A673 (cell line): ENCODE measurements around the gene AGPAT3. TPM values are rescaled to one million over a fixed set of nuclear protein-coding genes. Genes with fewer than 3 reads are reported as not detected.

Experiments used
- BruUV-seq: library from RNA; stranded (reverse); fragments of 400-500 nt; replicated peaks from 2 replicates; lab custom pipeline; 2021; lab: Mats Ljungman, UMichigan
- CTCF ChIA-PET: fragments of 300-600 bp; sonication (Branson Sonifier 250); formaldehyde crosslinking; loops from one replicate; lab custom pipeline; 2022; ENCODE audit warnings: antibody characterized with exemption; lab: Charles Lee
- POLR2A ChIA-PET: fragments of 300-600 bp; sonication (Branson Sonifier 250); formaldehyde crosslinking; loops from one replicate; lab custom pipeline; 2022; ENCODE audit warnings: antibody characterized with exemption; ENCODE audit not compliant: low non-redundant PET; lab: Charles Lee
- DNase-seq: peaks from one replicate; pipeline ENCODE4 v3.0.0-alpha.2; 2015; ENCODE audit warnings: low spot score
- H3K27ac ChIP-seq: fragments of 200-600 bp; sonication (generic); 2 replicates; pipeline ENCODE4 v1.5.1; 2016; ENCODE audit warnings: mixed run types, low read depth, mild to moderate bottlenecking, mixed read lengths, antibody characterized with exemption, low read length; ENCODE audit not compliant: poor library complexity, severe bottlenecking
- H3K27me3 ChIP-seq: fragments of 200-600 bp; sonication (generic); replicated peaks from 2 replicates; pipeline ENCODE4 v1.6.1; 2017; ENCODE audit warnings: mixed run types, low read depth, mild to moderate bottlenecking, mixed read lengths, antibody characterized with exemption, low read length; ENCODE audit not compliant: insufficient read depth, poor library complexity
- H3K36me3 ChIP-seq: fragments of 200-600 bp; sonication (generic); 2 replicates; pipeline ENCODE4 v1.6.1; 2016; ENCODE audit warnings: mixed run types, mild to moderate bottlenecking, mixed read lengths, antibody characterized with exemption, low read length; ENCODE audit not compliant: insufficient read depth, poor library complexity, severe bottlenecking
- H3K4me1 ChIP-seq: fragments of 200-600 bp; sonication (generic); 2 replicates; pipeline ENCODE4 v1.6.1; 2017; ENCODE audit warnings: mixed run types, mild to moderate bottlenecking, mixed read lengths, antibody characterized with exemption, low read length; ENCODE audit not compliant: insufficient read depth, poor library complexity, severe bottlenecking
- H3K4me3 ChIP-seq: fragments of 200-600 bp; sonication (generic); 2 replicates; pipeline ENCODE4 v1.5.1; 2016; ENCODE audit warnings: low read depth, mixed run types, mild to moderate bottlenecking, mixed read lengths, low read length; ENCODE audit not compliant: poor library complexity, severe bottlenecking
- H3K9me3 ChIP-seq: fragments of 200-600 bp; sonication (generic); 2 replicates; pipeline ENCODE4 v1.6.1; 2016; ENCODE audit warnings: mixed run types, low read depth, mild to moderate bottlenecking, mixed read lengths, antibody characterized with exemption, low read length; ENCODE audit not compliant: poor library complexity, severe bottlenecking
- EZH2 ChIP-seq: fragments of 200-600 bp; sonication (generic); IDR thresholded peaks from 2 replicates; pipeline ENCODE4 v1.6.1; 2017; ENCODE audit warnings: borderline replicate concordance, low read depth, mild to moderate bottlenecking, mixed read lengths, antibody characterized with exemption, low read length; ENCODE audit not compliant: poor library complexity, severe bottlenecking
- intact Hi-C: fragments of 100-400 bp; cut with micrococcal nuclease; formaldehyde crosslinking; loops from one replicate; pipeline ENCODE4 v1.10.0; 2022; ENCODE audit not compliant: unreplicated experiment
- total RNA-seq: library from RNA; stranded (reverse); gene quantifications from 2 replicates; pipeline ENCODE4 v1.2.3, GENCODE V29; 2021
- TF ChIP-seq, protein P1 (sequence below): fragments of 300-800, 200-600 bp; sonication (generic); conservative IDR thresholded peaks from 2 replicates; pipeline ENCODE4 v1.5.1; 2017; ENCODE audit warnings: low read depth, mild to moderate bottlenecking, antibody characterized with exemption, low read length, moderate library complexity, mixed read lengths

AGPAT3 gene
- total RNA-seq, 1 experiment from 2014 or later = 69.6 TPM

DNA sequence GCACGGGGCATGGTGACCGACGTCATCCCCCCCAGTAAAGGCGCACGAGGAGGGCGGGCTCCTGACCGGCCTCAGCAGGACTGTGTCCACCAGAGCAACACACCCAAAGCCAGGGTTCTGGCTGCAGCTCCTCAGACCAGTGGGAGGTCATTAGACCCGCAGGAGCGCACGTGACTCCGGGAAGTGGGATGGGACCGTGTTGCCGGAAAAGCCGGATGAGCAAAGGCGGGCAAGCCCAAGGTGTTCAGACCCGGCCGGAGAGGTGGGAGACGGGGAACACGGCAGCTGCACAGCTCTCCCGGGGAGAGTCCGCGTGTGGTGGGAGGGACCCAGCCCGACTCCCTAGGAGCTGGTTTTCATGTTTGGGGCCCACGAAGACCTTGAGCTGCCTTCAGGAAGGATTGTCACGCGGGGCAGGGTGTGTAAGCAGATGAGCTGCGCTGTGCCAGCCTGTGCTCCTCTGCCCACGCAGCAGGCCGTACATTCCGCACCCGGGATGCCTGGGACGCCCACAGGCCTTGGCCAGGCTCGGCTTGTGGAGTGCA, 126.5 kb downstream of the AGPAT3 start:
- no peak overlapping the region for H3K4me3 ChIP-seq
- ChIA-PET POLR2A (no interaction called here), CTCF (no interaction called here)
- DNase-seq = no peak
- intact Hi-C loops = no loop called here
- no peaks in the 10 kb centered on the region for H3K9me3 ChIP-seq
- no TSS peak for BruUV-seq
- H3K27ac ChIP-seq = no peak overlapping the region
- no peaks in the 10 kb centered on the region for H3K4me1 ChIP-seq
- no peaks in the 10 kb centered on the region for H3K36me3 ChIP-seq
- TF ChIP-seq, protein P1, sequence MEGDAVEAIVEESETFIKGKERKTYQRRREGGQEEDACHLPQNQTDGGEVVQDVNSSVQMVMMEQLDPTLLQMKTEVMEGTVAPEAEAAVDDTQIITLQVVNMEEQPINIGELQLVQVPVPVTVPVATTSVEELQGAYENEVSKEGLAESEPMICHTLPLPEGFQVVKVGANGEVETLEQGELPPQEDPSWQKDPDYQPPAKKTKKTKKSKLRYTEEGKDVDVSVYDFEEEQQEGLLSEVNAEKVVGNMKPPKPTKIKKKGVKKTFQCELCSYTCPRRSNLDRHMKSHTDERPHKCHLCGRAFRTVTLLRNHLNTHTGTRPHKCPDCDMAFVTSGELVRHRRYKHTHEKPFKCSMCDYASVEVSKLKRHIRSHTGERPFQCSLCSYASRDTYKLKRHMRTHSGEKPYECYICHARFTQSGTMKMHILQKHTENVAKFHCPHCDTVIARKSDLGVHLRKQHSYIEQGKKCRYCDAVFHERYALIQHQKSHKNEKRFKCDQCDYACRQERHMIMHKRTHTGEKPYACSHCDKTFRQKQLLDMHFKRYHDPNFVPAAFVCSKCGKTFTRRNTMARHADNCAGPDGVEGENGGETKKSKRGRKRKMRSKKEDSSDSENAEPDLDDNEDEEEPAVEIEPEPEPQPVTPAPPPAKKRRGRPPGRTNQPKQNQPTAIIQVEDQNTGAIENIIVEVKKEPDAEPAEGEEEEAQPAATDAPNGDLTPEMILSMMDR = no peak
- TF ChIP-seq EZH2 = no peak
- H3K27me3 ChIP-seq = no peaks in the 10 kb centered on the region

DNA sequence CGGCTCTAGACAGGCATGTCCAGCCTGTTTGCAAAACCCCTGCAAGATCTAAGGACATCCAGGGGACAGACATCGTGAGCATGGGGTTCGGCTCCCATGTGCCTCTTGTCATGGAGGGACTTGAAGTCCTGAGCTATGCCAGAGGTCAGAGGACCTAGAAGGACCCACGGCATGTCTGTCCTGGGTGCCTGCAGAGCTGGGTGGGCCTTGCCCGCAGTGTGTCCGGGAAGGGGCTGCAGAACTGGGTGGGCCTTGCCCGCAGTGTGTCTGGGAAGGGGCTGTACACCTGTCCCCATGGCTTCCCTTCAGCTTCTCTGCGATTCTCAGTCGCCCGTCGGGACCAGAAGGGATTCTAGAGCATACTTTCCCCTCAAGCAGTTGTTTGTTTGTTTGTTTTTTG, 127.1 kb downstream of the AGPAT3 start:
- no TSS peak for BruUV-seq
- Histone ChIP-seq H3K36me3 (no peaks in the 10 kb centered on the region), H3K27me3 (no peaks in the 10 kb centered on the region), H3K4me3 (no peak overlapping the region), H3K9me3 (no peaks in the 10 kb centered on the region), H3K4me1 (no peaks in the 10 kb centered on the region), H3K27ac (no peak overlapping the region)
- TF ChIP-seq, protein P1 = no peak
- TF ChIP-seq EZH2 = no peak
- intact Hi-C loops = no loop called here
- DNase-seq = no peak
- ChIA-PET CTCF (no interaction called here), POLR2A (no interaction called here)

GRCh38 chr21:43993420-43993934, 128.5 kb downstream of the AGPAT3 start:
- intact Hi-C loops = no loop called here
- BruUV-seq = no TSS peak

More at GRCh38 chr21:43993420-43993934, 128.5 kb downstream of the AGPAT3 start:
- DNase-seq = no peak
- POLR2A ChIA-PET = no interaction called here
- Histone ChIP-seq H3K27ac (no peak overlapping the region), H3K36me3 (no peaks in the 10 kb centered on the region), H3K4me1 (no peaks in the 10 kb centered on the region), H3K9me3 (no peaks in the 10 kb centered on the region), H3K4me3 (no peak overlapping the region), H3K27me3 (no peaks in the 10 kb centered on the region)
- CTCF ChIA-PET = interaction anchor here (0.6 to 0.7 kb wide), 3 partner anchors 20 to 453 kb away, joined by 3 to 4 read pairs (median 3); no protein-coding TSS in a partner anchor
- no peak for TF ChIP-seq EZH2
- TF ChIP-seq, protein P1 = no peak
